ENCODE data around the gene WDR86.

WDR86 gene

DNA sequence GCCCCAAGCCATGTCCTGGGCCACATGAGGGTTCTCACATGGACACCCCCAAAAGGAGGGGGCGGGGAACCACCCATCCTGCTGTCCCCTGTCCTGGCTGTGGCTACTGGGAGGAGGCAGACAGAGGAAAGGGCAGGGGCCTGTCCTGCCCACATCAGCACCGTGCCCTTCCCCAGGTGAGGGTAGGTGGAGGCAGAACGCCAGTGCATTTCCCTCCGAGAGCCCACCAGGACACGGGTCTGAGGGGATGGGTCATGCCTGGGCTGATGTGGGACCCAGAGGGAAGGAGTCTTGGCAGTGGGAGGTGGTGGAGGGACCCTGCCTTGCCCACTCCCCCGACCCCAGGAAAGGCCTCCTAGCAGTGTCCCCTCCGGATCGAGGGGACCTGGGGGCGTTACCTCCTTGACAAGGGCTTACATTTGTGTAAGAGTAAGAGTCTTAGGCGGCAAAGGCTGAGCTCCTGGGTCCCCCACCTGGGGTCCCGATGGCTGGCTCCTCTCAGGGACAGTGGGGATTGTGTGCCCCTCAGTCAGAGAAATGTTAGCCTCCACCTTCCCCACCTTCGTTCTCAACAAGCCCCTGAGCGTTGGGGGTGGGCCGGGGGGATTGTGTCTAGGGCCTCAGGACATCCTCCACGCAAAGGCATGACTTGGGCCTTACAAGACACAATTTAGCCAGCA lies 24.0 kb upstream of the WDR86 start:
- peaks cover 22% of the 10 kb centered on the region for H3K4me1 ChIP-seq (ENCODE audit: control insufficient read depth, low read length)
- no peaks in the 10 kb centered on the region for H3K9me2 ChIP-seq (replicated peaks; ENCODE audit: control insufficient read depth, low read length)
- H3F3A ChIP-seq (ENCODE audit: control insufficient read depth, insufficient read depth), result no peaks in the 10 kb centered on the region
- TF ChIP-seq, protein P1, sequence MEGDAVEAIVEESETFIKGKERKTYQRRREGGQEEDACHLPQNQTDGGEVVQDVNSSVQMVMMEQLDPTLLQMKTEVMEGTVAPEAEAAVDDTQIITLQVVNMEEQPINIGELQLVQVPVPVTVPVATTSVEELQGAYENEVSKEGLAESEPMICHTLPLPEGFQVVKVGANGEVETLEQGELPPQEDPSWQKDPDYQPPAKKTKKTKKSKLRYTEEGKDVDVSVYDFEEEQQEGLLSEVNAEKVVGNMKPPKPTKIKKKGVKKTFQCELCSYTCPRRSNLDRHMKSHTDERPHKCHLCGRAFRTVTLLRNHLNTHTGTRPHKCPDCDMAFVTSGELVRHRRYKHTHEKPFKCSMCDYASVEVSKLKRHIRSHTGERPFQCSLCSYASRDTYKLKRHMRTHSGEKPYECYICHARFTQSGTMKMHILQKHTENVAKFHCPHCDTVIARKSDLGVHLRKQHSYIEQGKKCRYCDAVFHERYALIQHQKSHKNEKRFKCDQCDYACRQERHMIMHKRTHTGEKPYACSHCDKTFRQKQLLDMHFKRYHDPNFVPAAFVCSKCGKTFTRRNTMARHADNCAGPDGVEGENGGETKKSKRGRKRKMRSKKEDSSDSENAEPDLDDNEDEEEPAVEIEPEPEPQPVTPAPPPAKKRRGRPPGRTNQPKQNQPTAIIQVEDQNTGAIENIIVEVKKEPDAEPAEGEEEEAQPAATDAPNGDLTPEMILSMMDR (IDR thresholded peaks at IDR 0.05; ENCODE audit: low read depth, low read length, poor library complexity, severe bottlenecking), result no peak
- TF ChIP-seq EZH2phosphoT487 (IDR thresholded peaks at IDR 0.05; ENCODE audit: borderline replicate concordance, low read length), result no peak
- no peaks in the 10 kb centered on the region for H3K27me3 ChIP-seq (ENCODE audit: control insufficient read depth, low read length)
- no peaks in the 10 kb centered on the region for H3K9me3 ChIP-seq (ENCODE audit: control insufficient read depth, insufficient read depth, low read length)
- H3K27ac ChIP-seq (ENCODE audit: low read depth, low read length), result no peak overlapping the region
- H3K79me2 ChIP-seq (ENCODE audit: control insufficient read depth, low read length), result no peaks in the 10 kb centered on the region
- no peaks in the 10 kb centered on the region for H3K36me3 ChIP-seq (ENCODE audit: control insufficient read depth, low read length)
- H4K20me1 ChIP-seq (ENCODE audit: control insufficient read depth, insufficient read depth, low read depth, low read length), result no peaks in the 10 kb centered on the region
- H3K4me2 ChIP-seq (ENCODE audit: low read length), result no peak overlapping the region
- no peak overlapping the region for H3K4me3 ChIP-seq (ENCODE audit: low read length)

DNA sequence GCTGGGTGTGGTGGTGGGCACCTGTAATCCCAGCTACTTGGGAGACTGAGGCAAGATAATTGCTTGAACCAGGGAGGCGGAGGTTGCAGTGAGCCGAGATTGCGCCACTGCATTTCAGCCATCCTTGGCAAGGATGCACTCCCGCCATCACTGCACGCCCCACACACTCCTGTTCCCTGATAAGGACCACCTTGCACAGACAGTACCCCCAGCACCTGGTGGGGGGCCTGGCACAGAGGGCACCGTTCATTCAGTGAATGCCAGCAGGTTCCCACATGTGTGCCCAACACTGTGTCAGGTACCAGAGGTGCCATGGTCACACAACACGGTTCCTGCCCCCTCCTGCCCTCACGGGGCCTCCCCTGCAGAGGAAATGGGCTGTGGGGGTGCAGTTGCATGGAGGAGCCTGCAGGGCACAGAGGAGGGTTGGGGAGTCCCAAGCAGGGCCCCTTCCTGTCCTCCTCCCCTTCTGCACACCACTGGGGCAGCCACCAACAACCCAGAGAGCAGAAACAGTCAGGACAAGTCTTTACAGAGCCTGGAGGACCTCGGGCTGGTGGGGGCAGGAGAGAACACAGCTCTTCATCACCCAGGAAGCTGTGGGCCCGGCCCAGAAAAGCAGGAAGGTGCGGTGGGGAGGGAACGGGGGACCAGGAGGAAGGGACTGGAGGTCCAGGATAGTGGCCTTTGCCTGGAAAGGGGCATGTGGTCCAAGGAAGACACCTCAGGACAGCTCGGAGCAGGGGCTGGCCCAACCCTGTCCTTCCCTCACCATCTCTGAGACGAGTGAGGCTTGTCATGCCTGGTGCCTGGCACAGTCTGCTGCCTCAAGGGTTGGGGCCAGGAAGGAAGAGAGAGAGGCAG lies 23.1 kb upstream of the WDR86 start:
- H3K27ac ChIP-seq (ENCODE audit: low read depth, low read length), result no peak overlapping the region
- no peaks in the 10 kb centered on the region for H3K36me3 ChIP-seq (ENCODE audit: control insufficient read depth, low read length)
- H3F3A ChIP-seq (ENCODE audit: control insufficient read depth, insufficient read depth), result no peaks in the 10 kb centered on the region
- H3K4me1 ChIP-seq (ENCODE audit: control insufficient read depth, low read length), result peaks cover 23% of the 10 kb centered on the region
- H3K4me3 ChIP-seq (ENCODE audit: low read length), result no peak overlapping the region
- no peaks in the 10 kb centered on the region for H3K9me3 ChIP-seq (ENCODE audit: control insufficient read depth, insufficient read depth, low read length)
- H4K20me1 ChIP-seq (ENCODE audit: control insufficient read depth, insufficient read depth, low read depth, low read length), result no peaks in the 10 kb centered on the region
- no peaks in the 10 kb centered on the region for H3K9me2 ChIP-seq (replicated peaks; ENCODE audit: control insufficient read depth, low read length)
- no peak overlapping the region for H3K4me2 ChIP-seq (ENCODE audit: low read length)
- no peaks in the 10 kb centered on the region for H3K27me3 ChIP-seq (ENCODE audit: control insufficient read depth, low read length)
- no peaks in the 10 kb centered on the region for H3K79me2 ChIP-seq (ENCODE audit: control insufficient read depth, low read length)
- TF ChIP-seq, protein P1 (IDR thresholded peaks at IDR 0.05; ENCODE audit: low read depth, low read length, poor library complexity, severe bottlenecking), result peak; percentile 42
- TF ChIP-seq EZH2phosphoT487 (IDR thresholded peaks at IDR 0.05; ENCODE audit: borderline replicate concordance, low read length), result no peak

DNA sequence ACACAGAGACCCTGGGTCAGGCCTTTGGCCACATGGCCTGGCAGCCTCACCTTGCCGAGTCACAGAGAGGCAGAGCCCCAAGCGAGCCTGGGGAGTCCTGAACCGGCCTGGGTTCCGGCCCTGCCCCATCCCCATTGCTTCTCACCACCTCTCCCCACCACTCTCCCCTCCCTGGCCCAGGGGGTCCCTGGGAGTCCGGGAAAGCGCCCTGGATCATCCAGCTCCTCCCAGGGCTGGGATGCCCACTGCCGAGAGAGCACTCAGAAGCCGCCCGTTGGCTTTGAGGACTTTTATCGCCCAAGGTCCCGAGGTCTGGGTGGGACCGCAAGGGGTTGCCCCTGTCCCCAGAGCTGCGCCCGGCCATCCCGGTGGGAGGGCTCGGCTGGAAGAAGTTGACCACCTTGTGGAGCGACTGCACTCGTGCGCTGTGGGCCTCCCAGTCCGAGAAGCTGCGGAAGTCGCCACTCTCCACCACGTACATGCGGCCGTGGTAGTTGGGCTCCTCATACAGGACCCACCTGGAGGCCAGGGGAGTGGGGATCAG lies 22.0 kb upstream of the WDR86 start:
- TF ChIP-seq, protein P1 (IDR thresholded peaks at IDR 0.05; ENCODE audit: low read depth, low read length, poor library complexity, severe bottlenecking), result no peak
- Histone ChIP-seq H3K27me3 (ENCODE audit: control insufficient read depth, low read length) (no peaks in the 10 kb centered on the region), H3K36me3 (ENCODE audit: control insufficient read depth, low read length) (no peaks in the 10 kb centered on the region), H3K9me3 (ENCODE audit: control insufficient read depth, insufficient read depth, low read length) (no peaks in the 10 kb centered on the region), H3F3A (ENCODE audit: control insufficient read depth, insufficient read depth) (no peaks in the 10 kb centered on the region), H4K20me1 (ENCODE audit: control insufficient read depth, insufficient read depth, low read depth, low read length) (no peaks in the 10 kb centered on the region), H3K27ac (ENCODE audit: low read depth, low read length) (no peak overlapping the region), H3K4me1 (ENCODE audit: control insufficient read depth, low read length) (peaks cover 23% of the 10 kb centered on the region), H3K79me2 (ENCODE audit: control insufficient read depth, low read length) (no peaks in the 10 kb centered on the region), H3K4me2 (ENCODE audit: low read length) (no peak overlapping the region), H3K4me3 (ENCODE audit: low read length) (no peak overlapping the region), H3K9me2 (replicated peaks; ENCODE audit: control insufficient read depth, low read length) (no peaks in the 10 kb centered on the region)

All from DOHH2 (cell line).